ENCODE measurements around the gene TENM3. TPM values are rescaled to one million over a fixed set of nuclear protein-coding genes. Genes with fewer than 3 reads are reported as not detected.

TENM3 gene
- total RNA-seq, 1 experiment from 2014 or later: 34.8 TPM

DNA sequence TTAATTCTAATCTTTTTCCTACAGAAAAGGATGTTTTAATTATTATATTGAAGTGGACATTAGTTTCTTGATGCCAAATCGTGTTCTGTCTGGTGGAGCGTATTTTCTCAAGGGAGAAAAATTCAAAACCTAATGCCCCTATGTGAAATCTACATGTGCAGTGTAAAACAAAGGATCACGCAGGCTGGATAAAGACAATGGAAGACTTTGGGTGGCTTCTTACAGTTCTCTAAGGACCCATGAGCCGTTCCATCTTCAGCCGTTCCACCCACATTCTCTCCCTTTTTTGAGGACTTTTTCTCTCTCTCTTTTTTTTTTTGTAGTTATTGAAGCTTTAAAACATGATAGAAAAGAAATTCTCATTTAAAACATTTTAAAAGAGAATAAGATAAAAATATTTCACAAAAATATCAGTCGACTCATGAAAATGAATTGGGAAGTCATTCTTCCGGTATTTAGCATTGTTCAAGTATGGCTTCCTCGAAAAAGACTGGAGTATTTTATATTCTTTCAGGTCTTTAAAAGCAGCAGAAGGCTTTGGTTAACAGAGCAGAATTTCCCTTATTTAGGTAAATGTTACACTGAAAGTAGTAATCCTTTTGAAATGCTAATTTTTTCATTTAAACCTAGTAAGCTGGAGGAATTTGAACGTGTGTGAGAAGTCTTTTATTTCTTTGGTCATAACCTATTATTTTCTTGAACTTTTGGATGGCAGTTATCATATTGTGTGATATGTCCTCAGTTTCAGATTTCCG lies 11.0 kb downstream of the TENM3 start:
- DNase-seq (ENCODE audit: low read depth): no peak

DNA sequence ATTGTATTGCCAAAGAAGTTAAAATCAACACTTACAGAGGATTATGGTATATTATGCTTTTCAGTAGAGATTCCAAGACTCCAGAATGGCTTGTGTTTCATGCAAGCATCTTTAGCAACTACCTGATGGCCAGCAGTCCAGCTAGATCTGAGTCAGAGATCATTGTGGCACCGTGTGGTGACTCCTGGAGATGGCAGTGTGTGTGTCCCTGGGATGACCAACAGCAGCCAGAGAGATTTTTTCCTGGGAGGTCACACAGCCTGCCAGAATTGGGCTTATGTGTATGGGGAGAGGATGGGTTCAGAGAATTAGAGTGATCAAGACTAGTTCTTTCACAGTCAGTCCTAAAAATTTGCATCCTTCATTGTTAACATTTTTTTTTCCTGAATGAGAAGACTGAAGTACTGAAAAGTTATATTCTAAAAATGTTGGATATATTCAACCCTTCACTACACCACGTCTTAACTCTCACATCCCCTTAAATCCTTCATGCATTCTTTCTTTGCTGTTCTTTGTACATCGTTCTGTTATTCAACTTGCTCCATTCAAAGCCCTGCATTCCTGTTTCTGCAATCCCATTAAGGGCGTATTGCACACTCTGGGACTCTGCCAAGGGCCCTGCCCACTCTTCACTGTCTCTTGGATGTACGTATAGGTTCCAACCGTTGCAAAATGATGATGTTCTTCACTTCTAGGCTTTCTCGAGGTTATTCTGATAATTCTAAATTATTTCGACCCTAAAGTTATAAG lies 12.4 kb downstream of the TENM3 start:
- no peak for DNase-seq (ENCODE audit: low read depth)

DNA sequence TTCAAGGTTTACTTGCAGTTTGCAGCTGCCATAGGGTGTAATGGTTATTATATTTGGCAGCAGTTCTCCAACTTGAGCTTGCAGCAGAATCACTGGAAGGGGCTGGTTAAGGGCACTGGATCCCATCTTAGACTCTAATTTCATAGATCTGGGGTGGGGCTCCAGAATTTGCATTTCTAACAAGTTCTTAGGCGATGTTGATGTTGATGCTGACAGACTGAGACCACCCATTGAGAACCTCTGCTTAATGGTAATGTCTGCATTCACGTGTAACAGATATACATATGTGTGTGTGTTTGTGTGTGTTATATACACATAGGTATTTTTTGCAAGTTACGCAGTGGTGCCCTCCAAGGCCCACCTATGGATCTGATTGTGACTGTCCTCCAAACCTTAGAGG lies 13.8 kb downstream of the TENM3 start:
- no peak for DNase-seq (ENCODE audit: low read depth)

DNA sequence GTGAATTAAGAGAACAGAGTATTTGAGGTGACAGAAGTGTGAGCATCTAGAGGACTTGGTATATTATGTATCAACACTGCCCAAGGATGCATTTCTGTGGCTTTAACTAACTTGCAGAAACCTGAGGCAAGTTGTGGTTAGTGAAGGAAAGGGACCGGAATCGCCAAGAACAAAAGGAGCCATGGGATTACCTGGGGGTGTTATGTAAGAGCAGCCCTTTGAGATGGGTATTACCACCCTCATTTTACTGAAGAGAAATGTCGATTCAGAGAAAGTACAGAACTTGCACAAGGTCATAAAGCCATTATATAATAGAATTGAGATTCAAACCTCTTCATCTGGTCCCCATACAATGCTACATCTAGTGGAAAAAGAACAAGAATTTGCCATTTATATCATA lies 14.3 kb downstream of the TENM3 start:
- no peak for DNase-seq (ENCODE audit: low read depth)

DNA sequence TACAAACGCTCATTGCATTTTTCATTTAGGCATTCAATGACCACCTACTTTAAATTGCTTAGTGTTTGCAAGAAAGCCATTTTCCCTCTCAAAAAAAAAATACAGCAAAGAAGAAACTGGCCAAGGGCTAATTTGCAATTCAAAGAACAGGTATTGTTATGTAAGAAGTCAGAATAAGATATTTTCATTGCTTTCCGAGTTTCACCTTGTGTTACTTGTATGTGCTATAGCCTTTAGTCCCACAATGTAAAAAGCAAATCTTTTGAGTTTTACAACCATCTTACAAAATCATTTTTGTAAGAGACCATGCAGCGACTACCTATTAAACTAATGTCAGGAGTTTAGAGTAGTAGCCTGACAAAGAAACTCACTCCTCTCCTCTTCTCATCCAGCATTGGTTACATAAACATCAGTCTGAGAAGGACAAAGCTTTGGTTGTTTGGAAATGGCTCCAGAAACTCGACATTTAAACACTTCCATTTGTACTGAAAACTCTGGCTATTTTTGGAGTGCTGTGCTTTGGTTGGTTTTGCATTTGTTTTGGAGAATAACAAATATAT lies 15.3 kb downstream of the TENM3 start:
- no peak for DNase-seq (ENCODE audit: low read depth)

DNA sequence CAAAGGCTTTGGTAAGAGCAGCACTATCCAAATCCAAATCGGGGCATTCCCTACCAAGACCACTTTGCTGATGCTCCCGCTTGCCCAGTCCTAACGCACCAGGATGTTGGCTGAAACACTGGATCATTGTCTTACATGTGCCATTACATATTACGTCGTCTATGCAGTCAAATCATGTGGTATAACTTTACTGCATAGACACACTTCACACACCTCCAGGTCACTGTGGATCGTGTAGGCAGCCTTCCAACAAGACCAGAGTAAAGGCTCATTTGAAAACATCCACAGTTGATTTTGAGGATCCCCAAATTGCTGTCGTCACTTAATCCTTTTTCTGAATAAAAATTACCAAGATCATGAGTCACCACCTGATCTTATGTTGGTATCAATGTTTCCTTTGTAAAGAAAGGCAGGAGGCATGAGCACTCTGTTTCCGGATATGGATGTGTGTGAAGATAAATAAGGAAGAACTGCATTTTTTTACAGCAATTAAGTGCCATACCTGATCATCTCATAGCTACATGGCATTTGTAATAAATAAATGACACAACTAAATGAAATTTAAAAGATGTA lies 18.5 kb downstream of the TENM3 start:
- no peak for DNase-seq (ENCODE audit: low read depth)

DNA sequence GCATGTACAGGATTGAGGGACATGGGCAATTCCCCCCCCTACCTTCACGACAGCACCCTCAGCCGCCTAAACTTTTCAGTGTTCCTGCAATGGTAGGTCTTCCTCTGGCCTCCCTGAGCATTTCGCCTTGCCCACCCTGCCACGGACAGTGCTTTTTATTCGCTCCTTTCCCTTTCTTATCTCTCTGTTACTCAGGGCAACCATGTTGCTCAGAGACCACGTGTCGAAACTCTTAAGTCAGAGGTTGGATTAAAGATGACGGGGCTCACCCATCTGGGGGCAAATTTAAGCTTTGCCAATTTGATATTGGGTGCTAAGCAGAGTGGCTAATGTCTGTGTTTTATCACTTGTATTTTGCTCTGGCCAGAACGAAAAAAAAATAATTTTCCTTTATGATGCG lies 20.4 kb downstream of the TENM3 start:
- no peak for DNase-seq (ENCODE audit: low read depth)

DNA sequence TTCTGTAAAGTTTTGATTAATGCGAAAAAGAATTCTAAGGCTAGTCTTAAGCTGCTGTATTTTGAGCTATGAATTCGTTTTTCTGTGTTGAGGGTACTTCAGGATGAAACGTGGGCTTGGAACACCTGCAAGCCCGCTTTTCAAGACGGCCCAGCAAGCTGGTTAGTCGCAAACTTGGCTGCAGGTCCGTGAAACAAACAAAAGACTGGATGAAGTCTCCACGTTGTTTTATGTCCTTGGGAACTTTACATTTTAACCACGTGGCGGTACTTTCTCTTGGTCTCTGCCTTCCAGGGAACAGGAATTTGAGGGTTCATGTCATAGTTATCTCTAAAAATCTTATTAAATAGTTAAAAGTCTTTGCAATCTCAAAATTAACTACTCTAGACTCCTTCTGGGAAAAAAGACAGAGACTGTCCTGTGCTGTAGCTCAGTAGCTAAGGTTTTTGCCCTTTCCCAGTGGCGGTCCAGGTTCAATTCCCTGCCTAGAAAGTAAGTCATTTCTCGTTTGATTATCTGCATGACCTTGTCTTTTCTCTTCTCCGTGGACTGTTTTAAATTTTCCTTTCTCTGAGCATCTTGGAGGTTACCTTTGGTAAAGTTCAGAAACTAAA lies 21.0 kb downstream of the TENM3 start:
- no peak for DNase-seq (ENCODE audit: low read depth)

DNA sequence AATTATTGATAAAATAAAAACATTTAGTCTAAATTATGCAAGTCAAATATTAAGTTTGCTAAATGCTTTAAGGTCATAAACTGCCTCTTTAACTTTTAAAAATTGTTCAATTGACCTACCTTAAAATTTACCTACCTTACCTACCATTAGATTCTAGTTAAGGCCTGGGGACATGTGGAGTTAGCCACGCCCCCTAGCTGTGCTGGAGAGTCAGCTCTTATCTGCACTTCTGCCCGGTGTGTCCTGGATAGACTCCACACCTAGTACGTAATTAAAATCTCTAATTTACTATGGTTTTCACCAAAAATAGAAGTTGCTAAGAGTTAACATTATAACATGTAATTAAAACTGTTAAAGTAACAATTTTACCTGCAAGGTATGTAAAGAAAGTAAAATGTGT lies 22.7 kb downstream of the TENM3 start:
- DNase-seq (ENCODE audit: low read depth): no peak

DNA sequence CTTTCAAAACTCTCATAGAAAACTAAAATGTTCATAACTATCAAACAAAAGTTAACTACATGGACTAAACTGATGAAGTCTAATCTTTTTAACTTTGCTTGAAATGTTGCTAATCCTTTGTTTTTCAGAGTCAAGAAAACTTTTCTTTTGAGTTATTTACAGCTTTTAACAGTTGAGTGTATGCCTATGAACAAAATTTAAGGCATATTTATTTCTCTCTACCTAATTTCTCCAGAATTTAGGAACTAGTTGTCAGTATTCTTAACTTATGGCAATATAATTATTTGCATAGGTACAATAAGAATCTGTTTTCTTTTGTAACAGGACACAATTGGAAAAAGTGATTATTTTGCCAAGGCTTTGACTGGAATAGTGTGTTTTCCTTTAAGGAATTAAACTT lies 23.8 kb downstream of the TENM3 start:
- no peak for DNase-seq (ENCODE audit: low read depth)

DNA sequence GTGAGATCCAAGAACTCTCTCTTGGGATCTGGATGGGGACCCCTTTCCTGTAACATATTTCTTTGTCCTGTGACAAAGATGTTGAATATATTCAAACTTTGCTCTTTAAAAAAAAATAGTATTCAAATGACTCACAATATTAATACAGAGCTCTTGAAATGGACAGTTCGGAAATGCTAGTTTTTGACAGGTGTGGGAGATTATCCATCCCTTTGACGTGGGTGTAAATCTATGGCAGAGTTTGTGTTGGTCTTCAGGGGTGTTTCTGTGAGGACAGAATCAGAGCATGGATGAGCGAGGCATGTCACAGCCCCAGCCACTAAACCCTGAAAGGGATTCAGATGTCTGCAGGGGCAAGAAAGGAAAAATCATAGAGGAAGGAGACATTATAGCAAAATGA lies 25.8 kb downstream of the TENM3 start:
- peak; percentile 65 for DNase-seq (ENCODE audit: low read depth)

DNA sequence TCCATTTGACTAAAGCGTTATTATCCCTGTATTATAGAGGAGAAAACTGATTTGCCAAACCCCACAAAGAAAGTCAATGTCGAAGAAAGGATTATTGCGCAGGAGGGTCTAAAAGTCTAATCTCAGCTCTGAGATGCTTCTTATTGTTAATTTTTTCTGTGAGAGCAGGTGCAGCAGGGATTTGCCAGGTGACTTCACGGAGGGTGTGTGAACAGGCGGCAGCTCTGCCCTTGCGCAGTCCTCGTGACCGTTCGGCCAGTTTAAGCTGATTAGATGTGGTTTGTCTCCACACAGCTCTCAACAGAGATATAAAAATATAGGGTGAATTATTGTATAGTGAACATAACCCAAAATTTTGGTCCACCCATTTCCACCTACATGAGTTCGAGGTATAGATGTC lies 28.5 kb downstream of the TENM3 start:
- DNase-seq (ENCODE audit: low read depth): no peak

DNA sequence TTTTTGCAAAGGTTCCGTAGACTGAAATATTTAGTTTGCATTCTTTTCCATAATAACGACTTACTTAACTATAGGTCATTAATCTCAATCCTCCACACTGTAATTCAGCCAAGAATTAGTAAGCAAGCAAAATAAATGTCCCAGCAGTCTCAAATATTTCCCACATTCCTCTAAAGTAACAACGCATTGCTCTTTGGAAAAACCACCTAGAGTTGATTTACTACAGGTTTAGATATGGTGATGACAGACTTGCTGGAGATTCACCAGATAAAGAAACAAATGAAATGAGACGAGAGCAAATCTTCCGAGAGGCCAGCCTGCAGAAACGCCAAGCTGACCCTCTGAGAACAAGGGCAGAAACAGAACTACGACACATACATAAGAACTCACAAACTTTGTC lies 28.9 kb downstream of the TENM3 start:
- DNase-seq (ENCODE audit: low read depth): no peak

DNA sequence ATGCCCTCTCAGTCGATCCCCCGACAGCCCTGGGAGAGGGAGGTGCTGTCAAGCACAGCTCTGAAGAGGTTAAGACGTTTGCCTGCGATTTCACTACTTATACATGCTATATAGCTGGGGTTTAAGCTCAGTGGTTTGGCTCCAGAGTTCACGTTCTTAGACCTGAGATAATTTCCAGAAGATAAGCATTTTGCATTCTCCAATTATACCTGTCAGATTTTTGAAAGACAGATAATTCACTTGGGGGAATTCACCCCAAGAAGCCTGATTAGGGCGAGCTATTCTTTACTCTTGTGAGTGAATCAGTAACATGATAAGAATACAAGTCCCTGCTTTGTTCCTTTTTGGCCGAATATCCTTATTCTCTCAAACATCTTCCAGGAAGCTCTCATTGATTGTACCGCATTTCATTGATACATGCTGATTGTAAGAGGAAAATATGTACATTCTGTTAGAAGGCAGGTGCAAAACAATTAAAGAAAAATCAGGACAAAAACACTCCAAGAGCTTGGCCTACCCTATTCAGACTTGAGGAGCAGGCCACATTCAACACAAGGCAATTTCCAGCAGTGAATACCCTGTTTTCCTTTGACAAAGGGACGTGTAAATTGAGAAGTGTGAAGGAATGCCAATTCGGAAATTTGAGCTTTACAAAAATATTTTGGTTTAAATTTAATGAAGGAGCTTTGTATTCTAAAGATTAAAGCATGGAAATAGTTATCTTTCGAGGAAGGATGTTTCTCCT lies 30.2 kb downstream of the TENM3 start:
- DNase-seq (ENCODE audit: low read depth): no peak

DNA sequence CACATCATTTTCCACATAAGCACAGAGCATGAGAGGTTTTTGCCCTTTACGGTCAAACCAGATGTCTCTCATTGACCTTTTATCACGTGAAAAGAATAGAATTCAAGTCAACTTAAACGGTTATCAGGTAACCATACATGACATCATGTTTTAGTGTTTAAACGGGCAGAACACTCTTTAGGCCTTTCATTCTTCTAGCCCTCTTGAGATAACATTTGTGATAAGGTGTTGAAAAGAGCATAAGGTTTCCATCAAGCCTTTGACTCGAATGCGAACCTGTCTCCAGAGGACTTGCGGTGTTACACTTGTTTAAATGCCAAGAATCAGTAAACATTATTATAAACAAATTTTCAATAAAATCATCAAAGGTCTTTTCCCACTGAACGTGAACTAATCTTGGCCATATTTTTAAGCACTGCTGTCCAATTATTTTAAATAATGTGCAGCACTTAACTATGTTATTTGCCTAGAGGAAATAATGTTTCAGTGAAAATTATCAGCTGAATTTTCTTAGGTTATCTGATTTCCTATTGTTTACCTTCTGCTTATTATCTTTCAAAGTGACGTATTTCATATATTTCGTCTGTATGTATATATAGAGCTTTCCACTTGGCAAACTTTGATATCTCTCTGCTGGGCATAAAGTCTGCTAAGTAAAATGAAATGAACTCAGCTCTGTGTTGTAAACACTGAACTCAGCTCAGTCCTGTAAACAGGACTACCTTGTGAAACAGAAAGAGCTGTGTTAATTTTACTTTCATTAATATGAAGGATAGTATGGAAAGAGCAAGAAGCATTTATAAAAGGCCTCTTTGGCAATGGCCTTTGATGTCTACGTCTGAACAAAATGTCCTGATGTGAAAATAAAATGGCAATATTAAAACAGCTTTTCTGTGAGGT lies 33.3 kb downstream of the TENM3 start:
- no peak for DNase-seq (ENCODE audit: low read depth)

DNA sequence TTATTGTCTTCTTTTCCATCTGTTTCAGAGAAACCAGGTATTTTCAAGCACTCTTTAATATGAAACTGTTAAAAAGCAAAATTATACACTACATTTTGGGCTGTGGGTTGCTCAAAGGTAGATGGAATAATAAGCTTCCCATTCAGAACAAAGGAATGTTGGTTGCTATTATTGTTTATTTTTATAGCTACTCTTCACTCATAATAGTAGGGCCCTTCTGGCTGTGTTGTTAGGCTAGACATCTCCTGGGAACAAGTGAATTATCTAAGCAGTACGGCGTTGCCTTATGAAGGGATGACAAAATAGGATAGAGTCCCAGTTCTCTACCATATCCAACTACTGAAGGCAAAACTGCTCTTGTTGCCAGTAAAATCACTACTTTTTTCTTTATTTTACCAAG lies 34.2 kb downstream of the TENM3 start:
- peak; percentile 52 for DNase-seq (ENCODE audit: low read depth)

DNA sequence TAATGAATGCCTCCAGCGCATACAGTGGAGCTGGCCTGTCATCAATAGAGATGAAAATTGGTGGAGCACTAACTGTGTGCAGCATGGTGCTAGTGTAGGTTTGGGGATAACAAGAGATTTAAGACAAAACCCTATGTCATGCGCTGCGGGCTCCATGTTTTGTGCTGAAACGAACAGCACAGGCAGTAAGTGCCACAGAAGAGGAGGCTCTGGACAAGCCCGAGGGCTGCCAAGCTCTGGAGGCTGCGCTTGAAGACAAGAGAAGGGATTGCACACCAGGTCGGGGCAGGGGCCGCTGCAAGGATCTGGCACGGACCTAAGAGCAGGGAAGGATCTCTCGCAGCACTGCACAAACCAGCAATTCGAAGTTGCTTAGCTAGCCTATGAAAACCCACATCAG lies 35.5 kb downstream of the TENM3 start:
- DNase-seq (ENCODE audit: low read depth): no peak

DNA sequence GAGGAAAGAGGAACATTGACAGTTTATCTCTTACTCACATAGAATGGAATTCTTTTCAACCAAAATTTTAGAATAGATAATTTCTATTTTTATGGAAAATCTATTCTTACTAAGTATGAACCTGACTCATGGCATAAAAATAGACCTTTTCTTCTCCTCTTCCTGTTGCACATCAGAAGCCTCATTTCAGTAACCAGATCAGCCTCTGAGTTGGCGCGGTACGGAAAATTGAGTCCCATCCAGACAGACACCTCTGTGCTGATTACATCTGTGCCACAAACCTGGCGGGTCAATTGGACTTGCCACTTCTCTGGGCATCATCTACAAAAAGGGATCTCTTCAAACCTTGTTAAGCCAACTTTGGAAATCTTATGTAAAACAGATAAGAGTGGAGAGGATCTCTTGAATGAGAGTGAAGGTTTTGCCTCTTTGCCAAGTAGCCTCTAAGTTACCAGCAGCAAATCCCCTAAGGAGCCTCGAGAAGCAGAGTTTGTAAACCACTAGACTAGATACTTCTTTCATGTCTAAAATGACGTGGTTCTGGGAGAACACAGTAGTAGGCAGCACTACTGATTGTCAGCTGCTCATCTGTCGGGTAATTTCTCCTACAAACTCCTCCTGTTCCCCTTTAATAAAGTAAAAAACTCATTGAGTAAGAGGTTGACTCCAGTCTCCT lies 37.4 kb downstream of the TENM3 start:
- peak; percentile 82 for DNase-seq (ENCODE audit: low read depth)

DNA sequence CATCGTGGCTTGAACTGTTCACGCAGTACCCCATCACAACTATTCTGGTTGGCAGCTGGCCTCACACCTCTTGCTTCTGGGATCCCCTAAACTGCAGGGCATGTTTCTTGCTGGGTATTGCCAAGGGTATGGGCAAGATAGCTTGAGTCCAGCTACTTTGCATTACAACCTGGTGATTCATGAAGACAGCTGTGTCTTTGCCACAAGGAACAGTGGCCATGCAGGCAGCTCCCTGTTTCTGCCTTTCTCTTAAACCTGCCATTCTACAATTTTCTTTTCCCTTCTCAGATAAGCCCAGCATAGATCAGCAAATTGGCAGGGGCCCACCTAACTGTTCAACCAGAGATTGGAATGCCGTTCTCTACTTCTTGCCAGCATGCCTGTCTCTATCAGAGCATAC lies 42.8 kb downstream of the TENM3 start:
- DNase-seq (ENCODE audit: low read depth): peak; percentile 90

DNA sequence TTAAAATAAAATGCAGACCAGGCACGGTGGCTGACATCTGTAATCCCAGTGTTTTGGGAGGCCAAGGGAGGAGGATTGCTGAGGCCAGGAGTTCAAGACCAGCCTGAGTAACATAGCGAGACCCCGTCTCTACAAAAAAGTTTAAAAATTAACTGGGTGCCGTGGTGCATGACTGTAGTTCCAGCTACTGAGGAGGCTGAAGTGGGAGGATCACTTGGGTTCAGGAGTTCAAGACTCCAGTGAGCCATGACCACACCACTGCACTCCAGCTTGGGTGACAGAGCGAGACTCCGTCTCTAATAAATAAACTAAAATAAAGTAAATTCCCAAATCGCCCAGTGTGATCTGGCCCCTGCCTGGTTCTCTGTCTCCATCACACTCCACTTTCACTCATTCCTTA lies 43.7 kb downstream of the TENM3 start:
- DNase-seq (ENCODE audit: low read depth): no peak
